Activated CD8-positive, alpha-beta T cell treated with anti-CD3 and anti-CD28 coated beads for 36 hours (primary cell): ENCODE data around the gene CDH13. TPM values are rescaled to one million over a fixed set of nuclear protein-coding genes. Genes with fewer than 3 reads are reported as not detected.

Experiments
- ATAC-seq: fragments of 200-7000 bp; cut with Tn5 transposase; one replicate; pipeline ENCODE4 v1.10.0; 2021; ENCODE audit warnings: mild to moderate bottlenecking, moderate library complexity
- CTCF ChIA-PET: fragments of 350-600 bp; sonication (Branson Sonifier 250); formaldehyde crosslinking; loops from one replicate; lab custom pipeline; 2021; ENCODE audit warnings: antibody characterized with exemption; lab: Charles Lee
- POLR2A ChIA-PET: fragments of 350-600 bp; sonication (Branson Sonifier 250); formaldehyde crosslinking; loops from one replicate; lab custom pipeline; 2021; ENCODE audit warnings: antibody characterized with exemption; lab: Charles Lee
- DNase-seq: peaks from one replicate; pipeline ENCODE4 v3.0.0-alpha.2; 2020
- H3K27ac Mint-ChIP-seq: one replicate; pipeline ENCODE4 v1.8.0; 2021; ENCODE audit warnings: mild to moderate bottlenecking, mixed read lengths
- H3K27me3 Mint-ChIP-seq: one replicate; pipeline ENCODE4 v1.8.0; 2021; ENCODE audit warnings: mixed read lengths
- H3K36me3 Mint-ChIP-seq: one replicate; pipeline ENCODE4 v1.8.0; 2021; ENCODE audit warnings: low read depth, mixed read lengths
- H3K4me1 Mint-ChIP-seq: one replicate; pipeline ENCODE4 v1.8.0; 2021; ENCODE audit warnings: low read depth, mixed read lengths
- H3K4me3 Mint-ChIP-seq: one replicate; pipeline ENCODE4 v1.8.0; 2021; ENCODE audit warnings: mild to moderate bottlenecking, moderate library complexity, mixed read lengths
- H3K9me3 Mint-ChIP-seq: one replicate; pipeline ENCODE4 v1.8.0; 2021; ENCODE audit warnings: mixed read lengths
- CTCF ChIP-seq: fragments of 200-600 bp; IDR thresholded peaks from one replicate; pipeline ENCODE4 v1.8.0; 2022; ENCODE audit warnings: antibody characterized with exemption, mild to moderate bottlenecking
- intact Hi-C: fragments of 100-400 bp; cut with micrococcal nuclease; formaldehyde crosslinking; loops from one replicate; pipeline ENCODE4 v1.10.0; 2022
- total RNA-seq, 2 experiments: library from RNA; stranded (reverse); gene quantifications; one replicate each; pipeline ENCODE4 v1.2.3, GENCODE V29; 2021

The CDH13 gene
- total RNA-seq, 2 experiments from 2014 or later = not detected

- POLR2A ChIA-PET = no interaction called here
- Mint-ChIP-seq H3K4me3 (no peak overlapping the region), H3K4me1 (no peaks in the 10 kb centered on the region), H3K27ac (no peak overlapping the region), H3K27me3 (no peaks in the 10 kb centered on the region), H3K9me3 (no peaks in the 10 kb centered on the region), H3K36me3 (no peaks in the 10 kb centered on the region)
- DNase-seq (no peak), ATAC-seq (no peak)
- TF ChIP-seq CTCF = no peak
- intact Hi-C loops = no loop called here
- CTCF ChIA-PET = no interaction called here
Measured at GRCh38 chr16:83721676-83722075, 1094.9 kb downstream of the CDH13 start.

GRCh38 chr16:83722456-83723183, 1095.9 kb downstream of the CDH13 start:
- TF ChIP-seq CTCF = no peak
- Mint-ChIP-seq H3K27ac (no peak overlapping the region), H3K27me3 (no peaks in the 10 kb centered on the region), H3K4me1 (peaks cover 5% of the 10 kb centered on the region), H3K9me3 (no peaks in the 10 kb centered on the region), H3K36me3 (no peaks in the 10 kb centered on the region), H3K4me3 (no peak overlapping the region)
- intact Hi-C loops = no loop called here
- CTCF ChIA-PET = no interaction called here
- DNase-seq (no peak), ATAC-seq (no peak)
- POLR2A ChIA-PET = no interaction called here

GRCh38 chr16:83723244-83723643, 1096.5 kb downstream of the CDH13 start:
- intact Hi-C loops = no loop called here
- peaks cover 5% of the 10 kb centered on the region for H3K4me1 Mint-ChIP-seq

GRCh38 chr16:83723901-83724300, 1097.1 kb downstream of the CDH13 start:
- Mint-ChIP-seq H3K4me3 (no peak overlapping the region), H3K4me1 (peaks cover 5% of the 10 kb centered on the region), H3K9me3 (no peaks in the 10 kb centered on the region), H3K36me3 (no peaks in the 10 kb centered on the region), H3K27ac (no peak overlapping the region), H3K27me3 (no peaks in the 10 kb centered on the region)
- ChIA-PET CTCF (no interaction called here), POLR2A (no interaction called here)
- no peak for TF ChIP-seq CTCF
- ATAC-seq = no peak
- intact Hi-C loops = no loop called here
- no peak for DNase-seq

More at GRCh38 chr16:83723244-83723643, 1096.5 kb downstream of the CDH13 start:
- ChIA-PET POLR2A (no interaction called here), CTCF (no interaction called here)
- Mint-ChIP-seq H3K9me3 (no peaks in the 10 kb centered on the region), H3K36me3 (no peaks in the 10 kb centered on the region), H3K27ac (no peak overlapping the region), H3K4me3 (no peak overlapping the region), H3K27me3 (no peaks in the 10 kb centered on the region)
- ATAC-seq (no peak), DNase-seq (no peak)
- no peak for TF ChIP-seq CTCF

GRCh38 chr16:83724585-83724984, 1097.8 kb downstream of the CDH13 start:
- H3K9me3 Mint-ChIP-seq = no peaks in the 10 kb centered on the region
- intact Hi-C loops = no loop called here

More at GRCh38 chr16:83724585-83724984, 1097.8 kb downstream of the CDH13 start:
- Mint-ChIP-seq H3K4me3 (no peak overlapping the region), H3K27me3 (no peaks in the 10 kb centered on the region), H3K27ac (no peak overlapping the region), H3K36me3 (no peaks in the 10 kb centered on the region), H3K4me1 (peaks cover 5% of the 10 kb centered on the region)
- DNase-seq = no peak
- no peak for TF ChIP-seq CTCF
- ChIA-PET POLR2A (no interaction called here), CTCF (no interaction called here)
- no peak for ATAC-seq
